GM19193 (cell line): ENCODE data around the gene NAB2.

ENCODE experiments used
- POLR2A ChIP-seq: IDR thresholded peaks from 4 replicates; pipeline ENCODE4 v1.6.1; 2011; ENCODE audit not compliant: insufficient read depth, insufficient read length; ENCODE audit errors: extremely low read depth

The NAB2 gene

DNA sequence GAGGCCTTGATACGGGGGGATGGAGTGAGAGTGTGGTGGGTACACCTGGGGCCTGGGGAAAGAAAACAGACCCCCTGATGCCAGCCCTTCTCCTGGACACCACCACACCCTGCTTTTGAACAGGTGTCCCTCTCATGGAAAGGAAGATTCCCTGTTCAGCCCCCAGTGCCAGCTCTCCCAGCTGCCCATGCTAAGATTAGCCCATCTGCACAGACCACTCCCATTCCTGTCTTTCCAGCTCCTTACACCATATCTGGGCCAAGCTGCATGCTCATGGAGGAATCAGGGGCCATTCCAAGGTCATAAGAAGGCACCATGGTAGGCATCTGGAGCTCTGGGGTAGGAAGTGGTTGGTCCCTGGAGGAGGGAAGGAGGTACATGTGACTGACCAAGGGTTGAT lies 9.6 kb downstream of the NAB2 start:
- TF ChIP-seq POLR2A, result no peak

GRCh38 chr12:57099047-57099714 lies 10.3 kb downstream of the NAB2 start:
- no peak for TF ChIP-seq POLR2A

- no peak for TF ChIP-seq POLR2A
Measured at GRCh38 chr12:57099766-57100165, 10.9 kb downstream of the NAB2 start.

DNA sequence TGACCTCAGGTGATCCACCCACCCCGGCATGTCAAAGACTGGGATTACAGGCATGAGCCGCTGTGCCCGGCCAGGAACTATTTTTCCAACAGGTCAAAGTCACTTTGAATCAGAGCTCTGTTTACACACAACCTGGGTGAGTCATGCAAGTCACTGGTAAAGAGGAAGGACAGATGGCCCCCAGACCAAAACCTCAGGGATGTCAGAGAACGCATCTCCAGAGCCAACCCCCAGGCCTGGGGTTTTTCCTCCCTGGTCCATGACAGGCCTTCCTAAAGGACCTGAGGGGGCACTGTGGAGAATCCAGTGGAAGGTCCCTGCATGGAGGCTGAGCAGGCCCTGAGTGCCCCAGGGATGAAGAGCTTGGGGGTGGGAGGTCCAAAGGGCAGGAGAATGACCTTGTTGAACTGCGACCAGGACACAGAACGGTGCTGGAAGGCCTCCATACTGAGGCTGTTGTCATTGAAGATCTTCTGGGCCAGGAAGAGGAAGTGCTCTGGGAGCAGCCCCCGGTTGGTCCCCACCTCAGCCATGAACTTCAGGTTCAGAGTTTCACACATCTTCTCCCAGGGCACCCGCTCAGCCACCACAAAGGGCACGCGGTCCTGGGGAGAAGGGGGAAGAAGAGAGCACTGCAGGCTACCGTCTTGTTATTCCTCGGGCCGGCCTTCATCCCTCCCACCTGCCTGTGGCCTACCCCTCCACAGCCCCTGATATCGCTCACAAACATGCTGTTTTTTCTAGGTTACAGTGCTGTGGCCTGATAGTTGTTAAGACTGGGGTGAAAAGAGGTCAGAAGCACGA lies 13.2 kb downstream of the NAB2 start:
- no peak for TF ChIP-seq POLR2A

DNA sequence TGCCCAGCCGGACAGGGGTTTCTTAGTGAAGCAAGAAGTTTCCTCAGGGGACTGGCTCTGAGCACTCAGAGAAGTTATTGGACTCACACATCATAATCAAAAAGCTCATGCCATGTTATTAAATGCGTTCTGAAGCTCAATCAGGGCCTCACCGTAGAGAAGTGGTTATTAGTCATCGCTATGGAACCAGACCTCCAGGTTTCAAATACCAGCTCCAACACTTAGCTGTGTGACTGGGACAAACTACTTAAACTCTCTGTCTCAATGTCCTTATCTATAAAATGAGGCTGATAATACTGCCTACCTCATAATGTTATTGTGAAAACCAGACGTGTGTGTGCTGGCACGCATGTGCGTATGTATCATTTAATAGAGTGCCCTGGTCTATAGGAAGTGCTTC lies 14.9 kb downstream of the NAB2 start:
- no peak for TF ChIP-seq POLR2A

- no peak for TF ChIP-seq POLR2A
Measured at GRCh38 chr12:57104292-57104910, 15.5 kb downstream of the NAB2 start.

DNA sequence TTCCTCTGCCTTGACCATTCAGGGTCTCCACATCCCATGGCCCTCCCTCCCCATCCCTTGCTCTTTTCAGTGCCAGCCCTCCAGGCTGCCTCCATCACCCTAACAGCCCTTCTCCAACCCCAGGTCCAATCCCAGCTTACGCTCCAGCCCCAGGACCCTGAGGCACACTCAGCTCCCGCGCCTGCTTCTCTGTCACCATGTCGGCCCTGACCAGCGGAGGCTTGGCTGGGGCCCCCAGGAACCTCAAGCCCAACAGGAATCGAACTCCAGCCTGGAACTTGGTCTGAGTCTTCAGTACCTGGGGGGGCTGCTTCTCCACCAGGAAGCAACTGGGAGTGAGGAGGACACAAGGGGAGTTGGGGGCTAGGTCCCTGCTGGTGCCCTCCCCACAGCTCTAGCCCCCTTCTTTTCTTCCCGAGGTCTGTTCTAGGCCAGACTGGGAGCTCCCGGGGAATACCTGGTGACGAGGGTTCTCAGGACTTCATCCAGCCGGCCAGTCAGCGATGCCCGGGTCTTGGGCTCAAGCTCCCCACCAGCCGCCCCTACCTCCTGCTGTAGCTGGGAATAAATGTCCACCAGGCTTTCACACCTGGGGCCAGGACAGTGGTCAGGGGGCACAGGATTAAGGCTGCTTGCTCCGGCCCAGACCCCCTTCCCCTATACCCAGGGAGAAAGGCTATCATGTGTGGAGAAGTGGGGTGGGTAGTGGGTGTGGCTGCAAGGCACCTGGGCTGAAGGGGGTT lies 16.3 kb downstream of the NAB2 start:
- no peak for TF ChIP-seq POLR2A

GRCh38 chr12:57106021-57106708 lies 17.3 kb downstream of the NAB2 start:
- TF ChIP-seq POLR2A, result no peak

- TF ChIP-seq POLR2A, result no peak
Measured at GRCh38 chr12:57107456-57108155, 18.7 kb downstream of the NAB2 start.

DNA sequence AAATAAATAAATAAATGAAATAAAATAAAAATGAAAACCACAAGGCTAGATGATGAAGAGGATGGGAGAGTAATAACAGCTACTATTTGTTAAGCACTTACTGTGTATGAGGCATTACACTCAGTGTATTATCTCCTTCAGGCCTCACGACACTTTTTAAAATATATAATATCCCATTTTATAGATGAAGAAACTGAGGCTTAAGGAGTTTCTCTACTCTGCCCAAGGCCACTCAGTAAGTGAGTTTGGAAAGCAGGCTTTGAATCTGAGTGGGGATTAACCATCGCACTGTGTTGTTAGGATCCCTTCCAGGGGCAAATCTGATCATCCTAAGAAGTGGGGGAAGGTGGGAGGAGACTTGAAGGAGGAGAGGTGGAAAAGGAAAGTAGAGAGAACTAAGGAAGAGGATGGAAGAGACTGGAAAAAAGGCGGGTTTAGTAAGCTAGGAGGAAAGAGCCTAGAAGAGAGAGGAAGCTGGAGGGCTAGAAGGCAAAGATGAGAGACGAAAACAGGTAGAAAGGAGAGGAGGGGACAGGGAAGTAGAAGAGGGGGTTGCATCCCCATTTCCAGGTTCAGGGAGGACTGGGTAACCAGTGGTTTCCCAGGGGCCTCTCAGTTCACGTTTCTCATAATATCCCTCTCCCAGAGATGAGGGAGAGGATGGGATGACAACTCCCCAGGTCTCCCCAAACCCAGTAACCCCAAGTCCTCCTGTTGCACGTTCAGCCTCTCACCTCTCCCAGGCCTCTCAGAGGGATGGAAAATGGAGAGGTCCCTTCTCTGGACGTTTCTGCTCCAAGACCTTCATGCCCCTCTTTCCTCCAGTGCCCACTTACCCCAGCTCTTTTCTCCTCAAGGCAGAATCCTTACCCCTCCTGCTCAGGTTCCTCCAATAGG lies 20.5 kb downstream of the NAB2 start:
- no peak for TF ChIP-seq POLR2A

DNA sequence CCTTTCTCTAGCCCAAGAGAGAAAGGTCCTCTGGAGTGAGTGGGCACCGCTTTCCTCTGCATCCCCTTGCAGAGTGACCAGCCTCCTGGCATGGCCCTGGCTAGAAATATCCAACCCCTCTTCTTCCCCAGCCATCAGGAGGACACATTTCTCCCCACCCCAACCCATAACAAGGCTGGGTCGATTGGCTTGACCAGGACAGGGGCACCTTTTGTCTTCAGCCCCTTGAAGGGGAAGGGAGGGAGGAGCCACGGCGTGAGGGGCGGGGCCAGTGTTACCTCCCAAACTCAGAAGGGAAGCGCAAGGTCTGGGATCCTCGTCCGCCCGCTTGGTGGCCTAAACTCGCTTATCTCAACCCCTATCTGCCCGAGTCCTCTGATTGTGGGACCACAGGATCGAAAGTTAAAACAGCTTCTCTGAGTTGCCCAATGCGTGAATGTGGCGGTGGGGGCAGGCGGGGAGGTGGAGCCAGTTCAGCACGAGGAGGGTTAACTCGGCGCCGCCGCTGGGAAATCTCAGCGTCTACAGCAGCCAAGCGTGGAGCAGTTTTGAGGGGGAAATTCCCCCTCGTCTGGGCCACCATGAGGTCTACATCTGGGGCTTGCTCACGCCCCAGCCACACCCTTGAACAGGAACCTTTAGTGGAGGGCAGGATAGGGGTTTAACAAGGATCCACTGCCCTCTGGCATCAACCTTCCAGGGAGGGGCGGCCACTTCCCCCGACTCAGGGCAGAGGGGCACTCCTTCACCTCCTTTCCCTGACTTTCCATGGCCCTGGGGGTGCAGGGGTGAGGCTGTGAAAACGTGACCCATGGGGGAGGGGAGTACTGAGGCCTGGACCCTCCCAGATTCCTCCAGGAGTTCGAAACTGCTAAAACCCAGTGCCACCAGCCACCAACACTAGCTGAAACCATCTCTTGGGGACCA lies 21.5 kb downstream of the NAB2 start:
- peak; percentile 57 for TF ChIP-seq POLR2A
